ENCODE results near the gene DNAJA3.

The DNAJA3 gene

GRCh38 chr16:4491898-4492297, 66.2 kb downstream of the DNAJA3 start (continued):
- no peak for TF ChIP-seq TSHZ2 (CRISPR knock-in tag; IDR thresholded peaks at IDR 0.05)
- no peak for TF ChIP-seq CSDC2 (CRISPR knock-in tag; IDR thresholded peaks at IDR 0.05)
- no peak for TF ChIP-seq ZFP30 (CRISPR knock-in tag; IDR thresholded peaks at IDR 0.05)
- TF ChIP-seq ZFP3 (CRISPR knock-in tag; IDR thresholded peaks at IDR 0.05), result no peak
- TF ChIP-seq ESRRG (CRISPR knock-in tag; IDR thresholded peaks at IDR 0.05), result no peak
- no peak for TF ChIP-seq CREB5 (CRISPR knock-in tag; IDR thresholded peaks at IDR 0.05; ENCODE audit: low read depth)

- ATAC-seq, result peak; percentile 87
- TF ChIP-seq PATZ1 (CRISPR knock-in tag; IDR thresholded peaks at IDR 0.05; ENCODE audit: borderline replicate concordance), result no peak
- TF ChIP-seq TSHZ2 (CRISPR knock-in tag; IDR thresholded peaks at IDR 0.05), result no peak
- no peak for TF ChIP-seq ISL1 (CRISPR knock-in tag; IDR thresholded peaks at IDR 0.05)
- TF ChIP-seq ESRRG (CRISPR knock-in tag; IDR thresholded peaks at IDR 0.05), result no peak
- no peak for TF ChIP-seq PPARA (CRISPR knock-in tag; IDR thresholded peaks at IDR 0.05; ENCODE audit: borderline replicate concordance)
- TF ChIP-seq ZFP30 (CRISPR knock-in tag; IDR thresholded peaks at IDR 0.05), result no peak
- TF ChIP-seq ZC3H10 (CRISPR knock-in tag; IDR thresholded peaks at IDR 0.05), result no peak
- TF ChIP-seq CSRNP3 (CRISPR knock-in tag; IDR thresholded peaks at IDR 0.05), result no peak
- no peak for TF ChIP-seq CREB5 (CRISPR knock-in tag; IDR thresholded peaks at IDR 0.05; ENCODE audit: low read depth)
- no peak for TF ChIP-seq ZNF70 (CRISPR knock-in tag; IDR thresholded peaks at IDR 0.05)
- no peak for TF ChIP-seq ZNF8 (CRISPR knock-in tag; IDR thresholded peaks at IDR 0.05)
- no peak for TF ChIP-seq OSR1 (CRISPR knock-in tag; IDR thresholded peaks at IDR 0.05)
- TF ChIP-seq ZNF565 (CRISPR knock-in tag; conservative IDR thresholded peaks at IDR 0.05; ENCODE audit: low read depth), result no peak
- no peak for TF ChIP-seq ZFP3 (CRISPR knock-in tag; IDR thresholded peaks at IDR 0.05)
- no peak for TF ChIP-seq TOX (CRISPR knock-in tag; IDR thresholded peaks at IDR 0.05; ENCODE audit: borderline replicate concordance)
- TF ChIP-seq SNAI2 (CRISPR knock-in tag; IDR thresholded peaks at IDR 0.05), result no peak
- no peak for TF ChIP-seq ARNTL (CRISPR knock-in tag; IDR thresholded peaks at IDR 0.05; ENCODE audit: borderline replicate concordance, low read depth)
These were observed 69.2 kb downstream of the DNAJA3 start for GRCh38 chr16:4494746-4495490.
